ENCODE data around the gene KSR2.

KSR2 gene

GRCh38 chr12:117836476-117836875, 132.3 kb downstream of the KSR2 start:
- DNase-seq: no peak
- Histone ChIP-seq H3K4me3 (ENCODE audit: low read depth, low read length) (no peak overlapping the region), H3K36me3 (replicated peaks) (no peaks in the 10 kb centered on the region), H3K27me3 (replicated peaks) (no peaks in the 10 kb centered on the region), H3K27ac (no peak overlapping the region)
- in situ Hi-C loops (cut with HindIII; ENCODE audit: low pct_ligation_motif_present, low sequenced_read_pairs): loop anchor here (25.0 kb wide), 2 partner anchors 474 to 599 kb away; partner anchors contain the start of gene NOS1
- TF ChIP-seq CTCF (IDR thresholded peaks at IDR 0.05; ENCODE audit: low read depth, low read length, missing control alignments): no peak

- Histone ChIP-seq H3K27ac (no peak overlapping the region), H3K27me3 (replicated peaks) (no peaks in the 10 kb centered on the region), H3K4me3 (ENCODE audit: low read depth, low read length) (no peak overlapping the region), H3K36me3 (replicated peaks) (no peaks in the 10 kb centered on the region)
- in situ Hi-C loops (cut with HindIII; ENCODE audit: low pct_ligation_motif_present, low sequenced_read_pairs): loop anchor here (25.0 kb wide), 2 partner anchors 473 to 598 kb away; partner anchors contain the start of gene NOS1
- TF ChIP-seq CTCF (IDR thresholded peaks at IDR 0.05; ENCODE audit: low read depth, low read length, missing control alignments): no peak
- DNase-seq: no peak
Measured at GRCh38 chr12:117835156-117835555, 133.6 kb downstream of the KSR2 start.

GRCh38 chr12:117832459-117833457, 136.0 kb downstream of the KSR2 start:
- no peaks in the 10 kb centered on the region for H3K27me3 ChIP-seq (replicated peaks)
- no peak for TF ChIP-seq CTCF (IDR thresholded peaks at IDR 0.05; ENCODE audit: low read depth, low read length, missing control alignments)
- no peaks in the 10 kb centered on the region for H3K36me3 ChIP-seq (replicated peaks)
- H3K27ac ChIP-seq: no peak overlapping the region
- no peak overlapping the region for H3K4me3 ChIP-seq (ENCODE audit: low read depth, low read length)
- in situ Hi-C loops (cut with HindIII; ENCODE audit: low pct_ligation_motif_present, low sequenced_read_pairs): loop anchor here (25.0 kb wide), 2 partner anchors 470 to 595 kb away; partner anchors contain the start of gene NOS1
- no peak for DNase-seq

GRCh38 chr12:117830471-117830870, 138.3 kb downstream of the KSR2 start:
- TF ChIP-seq CTCF (IDR thresholded peaks at IDR 0.05; ENCODE audit: low read depth, low read length, missing control alignments): no peak
- no peak overlapping the region for H3K4me3 ChIP-seq (ENCODE audit: low read depth, low read length)
- no peaks in the 10 kb centered on the region for H3K27me3 ChIP-seq (replicated peaks)
- in situ Hi-C loops (cut with HindIII; ENCODE audit: low pct_ligation_motif_present, low sequenced_read_pairs): loop anchor here (25.0 kb wide), 2 partner anchors 468 to 593 kb away; partner anchors contain the start of gene NOS1
- H3K36me3 ChIP-seq (replicated peaks): no peaks in the 10 kb centered on the region
- no peak overlapping the region for H3K27ac ChIP-seq
- DNase-seq: no peak

- DNase-seq: no peak
- Histone ChIP-seq H3K36me3 (replicated peaks) (no peaks in the 10 kb centered on the region), H3K27me3 (replicated peaks) (no peaks in the 10 kb centered on the region), H3K27ac (no peak overlapping the region), H3K4me3 (ENCODE audit: low read depth, low read length) (no peak overlapping the region)
- no peak for TF ChIP-seq CTCF (IDR thresholded peaks at IDR 0.05; ENCODE audit: low read depth, low read length, missing control alignments)
- in situ Hi-C loops (cut with HindIII; ENCODE audit: low pct_ligation_motif_present, low sequenced_read_pairs): loop anchor here (25.0 kb wide), 2 partner anchors 467 to 592 kb away; partner anchors contain the start of gene NOS1
Measured at GRCh38 chr12:117829108-117829507, 139.7 kb downstream of the KSR2 start.

Measured in brain microvascular endothelial cell (primary cell).